Spinal cord (tissue), 10 donors: ENCODE data around the gene RPLP2. TPM values are rescaled to one million over a fixed set of nuclear protein-coding genes. Genes with fewer than 3 reads are reported as not detected.

Source experiments
- DNase-seq, 6 donors: peaks; one replicate each; pipeline versions ENCODE4 v3.0.0 to v3.0.0-alpha.2; 2013 to 2015; ENCODE audit warnings: low spot score in 6 of 6, low read depth in 4 of 6
- H3K27ac ChIP-seq: one replicate; pipeline ENCODE4 v1.5.1; 2013; ENCODE audit warnings: low read depth, low read length, control low read depth
- H3K27me3 ChIP-seq: one replicate; pipeline ENCODE4 v1.6.1; 2013; ENCODE audit warnings: low read length; ENCODE audit not compliant: control insufficient read depth, insufficient read depth
- H3K36me3 ChIP-seq: one replicate; pipeline ENCODE4 v1.6.1; 2013; ENCODE audit warnings: low read length; ENCODE audit not compliant: control insufficient read depth, insufficient read depth
- H3K4me1 ChIP-seq: one replicate; pipeline ENCODE4 v1.6.1; 2013; ENCODE audit warnings: low read length; ENCODE audit not compliant: control insufficient read depth, insufficient read depth
- H3K4me3 ChIP-seq: one replicate; pipeline ENCODE4 v1.5.1; 2013; ENCODE audit warnings: low read depth, low read length, control low read depth
- H3K9me3 ChIP-seq: one replicate; pipeline ENCODE4 v1.6.1; 2013; ENCODE audit warnings: low read length; ENCODE audit not compliant: control insufficient read depth, insufficient read depth
- WGBS: methylation state at CpG from one replicate; pipeline ENCODE4 v1.1.5; 2013; ENCODE audit warnings: missing lambda C conversion rate; ENCODE audit not compliant: insufficient coverage; 5-methylcytosine and 5-hydroxymethylcytosine counted together
- polyA plus RNA-seq, 2 donors: library from polyadenylated mRNA; unstranded; fragments of 120-200 nt; gene quantifications; one replicate each; pipeline ENCODE4 v1.2.1, GENCODE V29; 2013; ENCODE audit not compliant: insufficient read length in 2 of 2
- total RNA-seq, 2 donors: library from RNA; depleted of rRNA in 1 of 2; stranded (reverse); fragments of 120-200 nt in 1 of 2; fragments of >200 nt in 1 of 2; gene quantifications; one replicate each; pipeline versions ENCODE4 v1.2.3 to v1.2.4, GENCODE V29; 2013 to 2014
- donor health status: healthy.

The RPLP2 gene
- total and polyA plus RNA-seq, 4 donors = 139 to 1,150 (median 890) TPM

DNA sequence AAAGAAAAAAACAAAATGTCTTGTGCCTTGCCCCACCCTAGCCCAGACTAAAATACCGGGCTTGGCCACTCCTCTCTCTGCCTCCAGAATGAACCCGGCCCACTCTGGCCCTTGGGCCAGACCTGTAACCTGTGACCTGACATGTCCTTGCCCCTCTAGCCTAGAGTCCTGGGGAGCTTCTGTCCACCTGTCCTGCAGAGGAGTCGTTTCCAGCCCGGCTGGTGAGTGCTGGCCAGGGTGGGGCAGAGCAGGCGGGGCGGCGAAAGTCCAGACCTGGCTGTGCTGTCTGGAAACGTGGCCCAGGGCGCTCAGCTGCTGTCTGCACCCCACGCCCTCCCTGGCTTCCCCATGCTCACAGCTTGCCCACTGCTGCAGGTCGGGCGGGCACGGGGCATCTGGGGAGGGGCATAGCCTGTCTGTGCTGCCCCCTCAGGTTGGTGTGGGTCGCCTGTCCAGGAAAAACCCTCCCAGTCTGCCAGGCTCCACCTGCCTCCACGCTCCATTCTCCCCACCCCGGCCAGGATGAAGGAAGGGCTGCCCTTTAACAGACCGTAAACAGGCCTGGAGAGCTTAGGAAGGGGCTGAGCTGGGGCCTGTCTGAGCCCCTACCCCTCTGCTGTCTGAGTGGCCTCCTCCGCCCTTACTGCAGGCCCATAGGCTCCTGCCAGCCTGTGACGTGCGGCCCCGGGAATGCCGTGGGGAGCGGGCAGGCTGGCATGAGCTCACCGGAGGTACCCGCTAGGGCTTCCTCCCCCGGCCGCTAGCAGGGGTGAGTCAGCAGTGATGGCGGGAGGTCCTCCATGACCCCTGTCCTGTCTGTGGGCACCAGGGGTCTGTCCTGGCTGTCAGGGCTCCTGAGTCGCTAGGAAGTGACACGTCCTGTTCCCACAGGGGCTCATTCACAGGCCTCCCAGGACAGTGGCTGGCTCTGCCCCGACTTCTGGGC lies 24.9 kb downstream of the RPLP2 start:
- Histone ChIP-seq H3K36me3 (peaks cover 52% of the 10 kb centered on the region), H3K4me1 (peaks cover 58% of the 10 kb centered on the region), H3K9me3 (no peaks in the 10 kb centered on the region), H3K27ac (peak overlapping the region; percentile 61), H3K4me3 (no peak overlapping the region), H3K27me3 (peaks cover 28% of the 10 kb centered on the region)
- WGBS = 57% methylated on average over 29 of the region's 31 CpGs
- DNase-seq = no peak

DNA sequence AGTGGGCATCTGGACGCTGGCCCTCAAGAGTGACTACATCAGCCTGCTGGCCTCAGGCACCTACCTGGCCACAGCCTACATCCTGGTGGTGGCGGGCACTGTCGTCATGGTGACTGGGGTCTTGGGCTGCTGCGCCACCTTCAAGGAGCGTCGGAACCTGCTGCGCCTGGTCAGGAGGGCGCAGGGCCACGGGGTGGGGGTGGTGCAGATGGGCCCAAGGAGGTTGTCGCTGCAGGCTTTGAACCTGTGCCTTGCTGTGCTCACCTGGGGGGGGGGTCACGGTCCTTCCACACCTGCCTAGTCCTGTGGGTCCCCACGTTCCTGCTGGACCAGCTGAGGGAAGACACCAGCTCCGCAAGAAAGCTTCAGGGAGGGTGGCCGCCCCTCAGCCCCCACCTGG lies 26.5 kb downstream of the RPLP2 start:
- peaks cover 55% of the 10 kb centered on the region for H3K4me1 ChIP-seq
- no peak for DNase-seq
- no peaks in the 10 kb centered on the region for H3K9me3 ChIP-seq
- H3K27ac ChIP-seq = no peak overlapping the region
- WGBS = 95% methylated on average over 14 of the region's 14 CpGs
- H3K36me3 ChIP-seq = peaks cover 68% of the 10 kb centered on the region
- H3K27me3 ChIP-seq = peaks cover 12% of the 10 kb centered on the region
- no peak overlapping the region for H3K4me3 ChIP-seq

DNA sequence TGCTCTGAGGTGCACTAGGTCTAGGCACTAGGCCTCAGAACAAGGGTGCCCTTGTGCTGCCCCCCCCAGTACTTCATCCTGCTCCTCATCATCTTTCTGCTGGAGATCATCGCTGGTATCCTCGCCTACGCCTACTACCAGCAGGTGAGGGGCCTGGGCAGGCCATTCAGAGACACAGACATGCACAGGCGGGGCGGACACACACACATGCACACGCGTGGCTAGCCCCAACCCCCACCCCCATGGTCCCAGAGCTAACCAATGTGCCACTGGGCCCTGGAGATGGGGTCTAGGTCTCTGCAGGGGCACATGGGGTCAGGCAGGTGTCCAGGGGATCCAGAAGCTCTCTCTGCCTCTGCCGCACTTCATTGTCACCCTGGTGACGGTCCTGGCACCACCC lies 26.9 kb downstream of the RPLP2 start:
- WGBS = 84% methylated on average over 9 of the region's 9 CpGs
- Histone ChIP-seq H3K27ac (no peak overlapping the region), H3K36me3 (peaks cover 68% of the 10 kb centered on the region)

DNA sequence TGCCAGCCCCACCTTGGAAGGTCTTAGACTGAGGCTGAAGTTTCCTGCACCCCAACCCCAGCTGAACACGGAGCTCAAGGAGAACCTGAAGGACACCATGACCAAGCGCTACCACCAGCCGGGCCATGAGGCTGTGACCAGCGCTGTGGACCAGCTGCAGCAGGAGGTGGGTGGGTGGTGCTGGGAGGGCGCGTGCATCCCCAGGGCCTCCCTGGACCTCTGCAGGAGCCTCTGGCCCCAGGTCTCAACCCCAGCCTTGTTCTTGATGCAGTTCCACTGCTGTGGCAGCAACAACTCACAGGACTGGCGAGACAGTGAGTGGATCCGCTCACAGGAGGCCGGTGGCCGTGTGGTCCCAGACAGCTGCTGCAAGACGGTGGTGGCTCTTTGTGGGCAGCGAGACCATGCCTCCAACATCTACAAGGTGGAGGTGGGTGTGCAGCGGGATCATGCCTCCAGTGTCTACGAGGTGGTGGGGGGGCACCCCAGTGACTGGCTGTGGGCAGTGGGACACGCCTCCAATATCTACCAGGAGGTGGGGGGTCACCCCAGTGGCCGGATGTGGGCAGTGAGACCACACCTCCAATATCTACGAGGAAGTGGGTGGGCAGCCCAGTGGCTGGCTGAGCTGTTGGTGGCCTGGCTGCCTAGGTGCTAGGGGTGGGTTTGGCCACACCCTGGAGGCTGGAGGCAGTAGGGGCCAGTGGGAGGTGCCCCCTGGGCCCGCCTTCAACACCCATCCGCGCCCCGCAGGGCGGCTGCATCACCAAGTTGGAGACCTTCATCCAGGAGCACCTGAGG lies 27.6 kb downstream of the RPLP2 start:
- Histone ChIP-seq H3K4me3 (no peak overlapping the region), H3K4me1 (peaks cover 52% of the 10 kb centered on the region), H3K27ac (no peak overlapping the region), H3K27me3 (peaks cover under 1% of the 10 kb centered on the region), H3K9me3 (no peaks in the 10 kb centered on the region), H3K36me3 (peaks cover 66% of the 10 kb centered on the region)
- DNase-seq = no peak
- WGBS = 92% methylated on average over 17 of the region's 22 CpGs

More for the DNA sequence above, 26.9 kb downstream of the RPLP2 start:
- H3K4me1 ChIP-seq = peaks cover 55% of the 10 kb centered on the region
- peaks cover 7% of the 10 kb centered on the region for H3K27me3 ChIP-seq
- H3K4me3 ChIP-seq = no peak overlapping the region
- DNase-seq = no peak
- H3K9me3 ChIP-seq = no peaks in the 10 kb centered on the region

DNA sequence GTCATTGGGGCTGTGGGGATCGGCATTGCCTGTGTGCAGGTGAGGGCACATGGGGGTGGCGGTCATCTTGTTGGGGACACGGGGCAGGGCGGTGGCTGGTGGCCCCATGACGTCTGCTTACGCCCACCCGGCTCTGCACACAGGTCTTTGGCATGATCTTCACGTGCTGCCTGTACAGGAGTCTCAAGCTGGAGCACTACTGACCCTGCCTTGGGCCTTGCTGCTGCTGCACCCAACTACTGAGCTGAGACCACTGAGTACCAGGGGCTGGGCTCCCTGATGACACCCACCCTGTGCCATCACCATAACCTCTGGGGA lies 28.2 kb downstream of the RPLP2 start:
- WGBS = 77% methylated on average over 8 of the region's 8 CpGs
- Histone ChIP-seq H3K9me3 (no peaks in the 10 kb centered on the region), H3K27me3 (no peaks in the 10 kb centered on the region), H3K4me3 (no peak overlapping the region), H3K4me1 (peaks cover 50% of the 10 kb centered on the region), H3K27ac (no peak overlapping the region), H3K36me3 (peaks cover 66% of the 10 kb centered on the region)
- no peak for DNase-seq

DNA sequence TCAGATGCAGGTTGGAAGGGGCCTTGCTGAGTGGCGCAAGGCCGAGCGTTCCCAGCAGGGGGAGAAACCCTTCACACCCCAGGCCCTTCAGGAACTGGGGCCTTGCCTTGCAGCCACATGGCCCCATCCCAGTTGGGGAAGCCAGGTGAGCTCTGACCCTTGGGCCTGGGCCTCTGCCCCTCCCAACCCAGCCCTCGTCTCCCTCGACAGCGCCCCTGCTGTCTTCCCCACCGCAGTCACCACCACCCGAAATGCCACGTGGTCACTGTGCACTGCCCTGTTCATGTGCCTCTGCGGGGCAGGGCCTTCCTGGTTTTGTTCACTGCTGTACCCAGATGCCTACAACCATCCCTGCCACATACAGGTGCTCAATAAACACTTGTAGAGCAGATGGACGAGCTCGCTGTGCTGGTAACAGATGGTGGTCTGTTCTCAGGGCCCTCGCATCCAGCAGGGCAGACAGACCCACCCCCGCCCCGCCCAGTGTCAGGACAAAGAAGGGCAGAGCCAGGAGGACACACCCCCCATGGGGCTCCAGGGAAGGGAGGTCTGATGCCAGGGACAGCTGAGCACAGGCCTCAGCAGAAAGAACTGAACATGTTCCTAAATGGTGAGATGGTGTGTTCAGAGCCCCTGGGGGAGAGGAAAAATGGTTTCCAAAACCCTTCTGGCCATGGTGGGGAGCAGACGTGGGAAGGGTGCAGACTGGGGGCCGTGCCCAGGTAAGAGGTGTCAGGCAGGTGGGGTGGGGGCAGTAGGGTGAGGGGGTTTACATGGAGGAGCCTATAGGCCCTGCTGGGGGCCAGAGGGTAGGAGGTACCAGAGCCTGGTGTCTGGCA lies 28.9 kb downstream of the RPLP2 start:
- H3K9me3 ChIP-seq = no peaks in the 10 kb centered on the region
- peaks cover 2% of the 10 kb centered on the region for H3K27me3 ChIP-seq
- no peak overlapping the region for H3K4me3 ChIP-seq
- WGBS = 40% methylated on average over 16 of the region's 17 CpGs
- no peak overlapping the region for H3K27ac ChIP-seq
- DNase-seq = no peak
- peaks cover 53% of the 10 kb centered on the region for H3K4me1 ChIP-seq
- H3K36me3 ChIP-seq = peaks cover 68% of the 10 kb centered on the region

DNA sequence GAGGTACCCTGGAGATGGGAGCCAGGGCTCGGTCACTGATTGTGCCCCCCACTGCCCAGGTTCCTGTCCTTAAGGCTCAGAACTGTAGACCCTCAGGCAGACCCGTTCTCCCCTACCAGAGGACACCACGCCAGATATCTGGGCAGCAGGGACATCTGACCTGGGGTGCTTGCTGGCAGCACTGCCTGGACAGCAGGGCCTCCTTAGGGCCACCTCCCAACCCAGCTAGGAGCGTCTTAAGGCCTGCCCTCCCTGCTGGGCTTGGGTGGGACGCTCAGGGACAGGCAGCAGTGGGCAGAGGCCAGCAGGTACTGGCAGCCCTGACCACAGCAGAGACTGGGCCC lies 29.5 kb downstream of the RPLP2 start:
- Histone ChIP-seq H3K27me3 (peaks cover 2% of the 10 kb centered on the region), H3K4me3 (no peak overlapping the region), H3K4me1 (peaks cover 53% of the 10 kb centered on the region), H3K27ac (no peak overlapping the region), H3K9me3 (no peaks in the 10 kb centered on the region), H3K36me3 (peaks cover 68% of the 10 kb centered on the region)
- 93% methylated on average over 5 of the region's 5 CpGs for WGBS
- DNase-seq = no peak

DNA sequence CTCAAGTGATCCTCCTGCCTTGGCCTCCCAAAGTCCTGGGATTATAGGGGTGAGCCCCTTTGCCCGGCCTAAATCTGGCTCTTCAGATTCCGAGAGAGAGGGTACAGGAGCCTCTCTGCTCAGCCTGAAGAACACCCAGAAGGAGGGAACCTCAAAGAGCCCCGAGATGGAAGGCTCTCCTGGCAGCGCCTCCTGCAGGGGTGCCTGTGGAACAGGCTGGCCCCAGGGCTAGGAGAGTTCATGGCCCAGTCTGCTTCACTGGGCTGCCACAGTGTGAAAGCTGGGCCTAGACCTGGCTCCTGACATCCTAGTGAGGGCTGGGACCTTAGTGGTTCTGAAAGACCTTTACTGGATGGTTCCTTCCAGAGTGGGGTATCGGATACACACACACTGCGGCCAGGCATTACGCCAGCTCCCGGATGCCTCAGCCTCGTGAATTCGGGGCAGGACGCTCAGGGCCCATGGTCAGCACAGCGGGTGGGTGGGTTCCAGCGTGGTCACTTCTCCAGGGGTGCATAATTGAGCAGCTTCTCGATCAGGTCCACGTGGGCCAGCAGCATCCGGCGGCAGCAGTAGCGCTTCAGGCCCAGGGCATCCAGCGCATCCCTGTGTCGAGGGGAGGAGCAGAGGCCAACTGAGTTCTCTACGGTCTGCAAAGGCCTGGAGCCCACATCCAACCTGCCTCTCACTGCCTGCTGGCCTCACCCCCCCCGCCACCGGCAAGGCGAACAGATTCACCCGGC lies 30.3 kb downstream of the RPLP2 start:
- H3K27ac ChIP-seq = no peak overlapping the region
- WGBS = 85% methylated on average over 20 of the region's 25 CpGs
- no peak for DNase-seq
- H3K9me3 ChIP-seq = no peaks in the 10 kb centered on the region
- H3K4me1 ChIP-seq = peaks cover 53% of the 10 kb centered on the region
- peaks cover 60% of the 10 kb centered on the region for H3K36me3 ChIP-seq
- H3K4me3 ChIP-seq = no peak overlapping the region
- H3K27me3 ChIP-seq = peaks cover 2% of the 10 kb centered on the region

DNA sequence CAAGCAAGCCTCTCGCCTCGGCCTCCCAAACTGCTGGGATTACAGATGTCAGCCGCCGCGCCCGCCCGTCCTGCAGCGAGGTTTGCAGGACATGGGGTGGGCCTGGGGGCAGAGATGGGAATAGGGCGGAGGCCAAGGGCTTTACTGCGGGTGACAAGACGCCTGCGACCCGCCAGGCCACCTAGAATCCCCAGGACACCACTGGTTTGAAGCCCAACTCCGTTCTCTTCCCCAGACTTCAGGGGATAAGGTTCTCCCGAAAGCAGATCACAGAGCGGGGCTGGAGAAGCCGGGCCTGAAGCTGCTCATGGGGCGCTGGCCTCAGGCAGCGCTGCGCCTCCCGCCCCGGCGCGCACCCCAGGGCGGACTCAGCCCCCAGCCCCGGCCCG lies 32.2 kb downstream of the RPLP2 start:
- Histone ChIP-seq H3K27me3 (peaks cover 2% of the 10 kb centered on the region), H3K4me1 (peaks cover 62% of the 10 kb centered on the region), H3K4me3 (peak overlapping the region; percentile 85), H3K27ac (no peak overlapping the region), H3K36me3 (peaks cover 45% of the 10 kb centered on the region), H3K9me3 (no peaks in the 10 kb centered on the region)
- WGBS = under 1% methylated on average over 27 of the region's 27 CpGs
- no peak for DNase-seq
